Mammary epithelial cell (primary cell): ENCODE measurements around the gene NOSIP.

Experiments
- EZH2 ChIP-seq: IDR thresholded peaks from 2 replicates; pipeline ENCODE4 v1.6.1; 2012; ENCODE audit warnings: low read length, inconsistent platforms, borderline replicate concordance
- TF ChIP-seq, protein P1 (sequence below), 2 donors: IDR thresholded peaks in 1 of 2; conservative IDR thresholded peaks in 1 of 2; 2 replicates each; pipeline ENCODE4 v1.5.1; 2011 to 2012; ENCODE audit warnings: inconsistent platforms in 2 of 2, low read length in 2 of 2, mild to moderate bottlenecking in 2 of 2, control low read depth in 1 of 2, low read depth in 1 of 2; ENCODE audit not compliant: insufficient read depth in 1 of 2; ENCODE audit errors: extremely low read depth in 1 of 2

DNA sequence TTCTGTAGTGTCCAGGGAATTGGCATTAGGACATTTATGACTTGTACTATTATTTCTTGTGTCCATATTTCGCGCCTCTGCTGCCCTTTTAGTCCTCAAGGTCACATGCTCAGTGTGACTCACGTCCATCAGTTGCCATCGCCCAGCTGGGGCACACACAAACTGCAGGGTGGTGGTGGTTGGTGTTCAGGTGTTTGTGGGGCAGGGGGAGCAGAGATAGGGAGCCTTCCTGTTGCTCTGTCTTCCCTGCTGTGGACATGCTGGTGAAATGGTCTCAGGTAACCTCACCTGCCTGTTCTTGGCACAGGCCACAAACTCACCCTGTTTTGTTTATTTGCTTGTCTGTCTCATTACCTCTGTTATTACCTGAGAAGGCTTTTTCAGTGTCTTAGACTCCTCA, 33.0 kb upstream of the NOSIP start:
- TF ChIP-seq, protein P1, sequence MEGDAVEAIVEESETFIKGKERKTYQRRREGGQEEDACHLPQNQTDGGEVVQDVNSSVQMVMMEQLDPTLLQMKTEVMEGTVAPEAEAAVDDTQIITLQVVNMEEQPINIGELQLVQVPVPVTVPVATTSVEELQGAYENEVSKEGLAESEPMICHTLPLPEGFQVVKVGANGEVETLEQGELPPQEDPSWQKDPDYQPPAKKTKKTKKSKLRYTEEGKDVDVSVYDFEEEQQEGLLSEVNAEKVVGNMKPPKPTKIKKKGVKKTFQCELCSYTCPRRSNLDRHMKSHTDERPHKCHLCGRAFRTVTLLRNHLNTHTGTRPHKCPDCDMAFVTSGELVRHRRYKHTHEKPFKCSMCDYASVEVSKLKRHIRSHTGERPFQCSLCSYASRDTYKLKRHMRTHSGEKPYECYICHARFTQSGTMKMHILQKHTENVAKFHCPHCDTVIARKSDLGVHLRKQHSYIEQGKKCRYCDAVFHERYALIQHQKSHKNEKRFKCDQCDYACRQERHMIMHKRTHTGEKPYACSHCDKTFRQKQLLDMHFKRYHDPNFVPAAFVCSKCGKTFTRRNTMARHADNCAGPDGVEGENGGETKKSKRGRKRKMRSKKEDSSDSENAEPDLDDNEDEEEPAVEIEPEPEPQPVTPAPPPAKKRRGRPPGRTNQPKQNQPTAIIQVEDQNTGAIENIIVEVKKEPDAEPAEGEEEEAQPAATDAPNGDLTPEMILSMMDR (conservative IDR thresholded peaks at IDR 0.05 in 1 of 2, IDR thresholded peaks at IDR 0.05 in 1 of 2; ENCODE audit: extremely low read depth in 1 of 2, insufficient read depth in 1 of 2, low read depth in 1 of 2, low read length in 2 of 2) = no peak
- TF ChIP-seq EZH2 = no peak
